ENCODE measurements around the gene PNCK.
"Not testable (repeated sequence)": the region's sequence is repeated elsewhere in the genome, so short reads cannot be mapped to it uniquely, and the experiment has no call there.

Gene PNCK

DNA sequence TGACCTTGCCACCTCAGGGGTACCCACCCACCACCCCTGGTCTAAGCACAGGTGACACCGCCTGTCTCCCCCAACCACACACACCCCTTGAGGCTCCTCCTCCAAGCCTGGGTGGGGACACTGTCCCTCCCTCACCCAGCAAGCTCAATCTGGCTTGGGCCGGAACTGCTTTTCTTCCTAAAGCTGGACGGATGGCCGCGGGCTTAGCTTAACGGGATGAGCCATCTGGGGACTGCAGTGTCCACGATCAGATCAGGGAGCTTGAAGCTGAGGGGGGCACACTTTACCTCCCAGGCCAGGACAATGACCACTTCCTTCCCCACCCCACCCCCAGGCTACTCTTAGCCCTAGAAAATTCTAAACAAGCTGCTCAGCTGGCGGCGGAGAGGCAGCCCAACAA, 13.1 kb upstream of the PNCK start:
- DNase-seq (ENCODE audit: low read depth, low spot score), result no peak

DNA sequence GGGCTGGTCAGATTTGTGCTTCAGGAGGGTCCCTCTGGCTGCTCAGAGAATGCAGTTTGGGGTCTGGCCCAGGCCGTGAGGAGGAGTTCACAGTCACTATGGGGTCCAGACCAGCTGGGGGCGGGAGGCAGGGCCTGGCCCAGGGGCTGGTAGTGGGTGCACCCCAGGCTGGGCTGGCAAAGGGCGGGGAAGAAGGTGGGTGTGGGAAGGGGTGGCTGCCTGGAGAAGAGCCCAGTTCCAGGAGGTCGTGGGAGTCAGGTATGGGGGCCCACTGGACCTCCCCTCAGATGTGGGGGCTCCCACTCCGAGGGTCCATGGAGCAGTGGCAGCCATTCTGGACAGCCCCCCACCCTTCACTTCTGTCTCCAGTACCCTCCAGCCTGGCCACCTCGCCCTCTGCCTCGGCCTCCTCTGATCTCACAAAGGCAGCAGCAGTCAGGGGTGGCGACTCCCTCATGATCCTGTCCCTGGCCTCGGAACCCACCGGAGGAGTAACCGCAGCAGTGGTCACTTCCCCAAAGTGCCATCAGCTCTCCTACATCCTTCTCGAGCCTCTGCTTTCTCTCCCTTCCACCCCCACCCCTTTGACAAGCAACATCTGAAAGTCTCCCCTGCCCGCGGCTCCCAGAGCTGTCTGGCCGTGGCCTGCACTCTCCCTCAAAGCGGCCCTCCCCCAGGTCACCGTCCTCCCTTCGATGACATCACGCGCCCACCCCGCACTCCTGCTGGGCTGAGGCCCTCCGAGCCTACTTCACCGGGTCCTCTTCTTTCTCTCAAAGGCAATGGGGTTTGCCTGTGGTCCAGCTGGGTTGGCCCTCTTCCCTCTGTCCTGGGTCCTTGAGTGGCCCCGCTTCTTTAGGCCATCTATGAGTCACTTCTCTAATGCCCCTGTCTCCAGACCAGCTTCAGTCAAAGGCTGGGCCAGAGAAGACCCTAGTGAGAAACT, 12.4 kb upstream of the PNCK start:
- no peak for DNase-seq (ENCODE audit: low read depth, low spot score)

DNA sequence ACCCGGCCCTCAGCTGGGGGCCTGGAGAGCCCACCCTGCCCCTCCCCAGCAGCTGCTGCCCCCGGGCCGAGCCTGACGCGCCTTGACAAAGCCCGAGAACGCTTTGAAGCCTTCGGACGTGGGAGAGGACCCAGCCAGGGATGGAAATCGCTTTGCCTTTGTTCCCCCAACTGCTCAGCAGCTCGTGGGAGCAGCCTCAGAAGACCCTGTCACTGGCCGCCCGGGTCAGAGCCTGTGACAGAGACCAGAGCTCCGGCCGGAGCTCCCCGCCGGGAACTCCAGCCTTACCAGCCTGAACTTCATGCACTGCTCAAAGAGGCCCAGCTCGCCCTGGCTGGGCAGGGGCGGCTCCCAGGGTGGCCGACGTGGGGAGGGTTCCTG, 11.5 kb upstream of the PNCK start:
- DNase-seq (ENCODE audit: low read depth, low spot score), result no peak

DNA sequence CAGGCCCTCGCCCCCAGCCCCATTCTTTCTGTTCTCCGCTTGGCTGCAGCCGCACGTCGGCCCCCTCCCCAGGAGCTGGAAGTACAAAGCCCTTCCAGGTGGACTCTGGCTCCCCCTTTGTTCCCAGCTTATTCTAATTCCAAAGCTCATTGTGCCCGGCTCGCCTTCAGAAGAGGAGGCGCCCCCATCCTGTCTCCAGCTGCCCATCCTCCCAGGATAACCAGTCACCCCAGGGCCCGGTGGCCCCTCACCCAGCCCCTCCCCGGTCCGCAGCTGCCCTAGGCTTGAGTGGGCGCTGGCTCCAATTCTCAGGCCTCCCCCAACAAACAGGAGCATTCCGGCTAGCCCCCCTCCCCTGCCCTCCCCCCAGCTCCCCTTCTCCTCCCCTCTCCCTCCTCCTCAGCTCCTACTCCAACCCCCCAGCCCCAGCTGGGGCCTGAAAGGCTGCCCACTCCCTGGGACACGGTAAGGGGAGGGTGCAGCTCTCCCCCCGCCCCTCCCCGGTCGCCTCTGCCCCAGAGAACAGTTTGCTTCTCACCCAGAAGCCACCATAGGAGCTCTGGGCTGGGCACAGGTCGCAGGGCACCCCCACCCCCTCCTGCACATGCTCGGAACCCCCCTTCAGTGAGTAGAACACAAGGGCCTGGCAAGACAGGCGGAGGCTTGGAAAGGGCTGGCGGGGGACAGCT, 11.0 kb upstream of the PNCK start:
- DNase-seq (ENCODE audit: low read depth, low spot score), result no peak

DNA sequence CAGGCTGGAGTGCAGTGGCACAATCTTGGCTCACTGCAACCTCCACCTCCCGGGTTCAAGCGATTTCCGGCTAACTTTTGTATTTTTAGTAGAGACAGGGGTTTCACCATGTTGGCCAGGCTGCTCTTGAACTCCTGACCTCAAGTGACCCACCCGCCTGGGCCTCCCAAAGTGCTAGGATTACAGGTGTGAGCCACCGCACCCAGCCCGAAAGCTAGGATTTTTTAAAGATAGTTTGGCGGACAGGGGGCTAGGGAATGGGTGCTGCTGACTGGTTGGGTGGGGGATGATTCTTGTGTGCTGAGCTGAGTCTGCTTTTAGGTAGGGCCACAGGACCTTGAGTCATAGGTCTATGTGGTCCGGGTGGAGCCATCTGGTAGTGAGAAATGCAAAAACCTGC, 9.9 kb upstream of the PNCK start:
- DNase-seq (ENCODE audit: low read depth, low spot score), result not testable (repeated sequence)

DNA sequence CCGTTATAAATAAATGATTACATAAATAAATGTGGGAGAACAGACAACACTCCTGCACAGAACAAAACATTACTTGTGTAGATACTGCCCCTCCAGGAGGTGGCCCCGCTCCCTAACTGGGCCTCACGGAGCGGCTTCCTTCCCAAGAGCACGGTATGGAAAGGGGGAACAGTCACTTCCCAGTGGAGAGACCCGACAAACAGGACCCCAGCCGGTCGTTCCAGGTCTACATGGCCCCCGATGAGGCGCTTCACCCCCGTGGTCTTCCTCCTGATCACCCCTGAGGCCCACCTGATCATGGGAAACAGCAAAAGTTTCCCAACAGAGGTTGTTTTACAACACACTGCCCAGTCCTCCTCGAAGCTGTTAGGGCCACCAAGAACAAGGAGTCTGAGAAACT, 7.6 kb upstream of the PNCK start:
- no peak for DNase-seq (ENCODE audit: low read depth, low spot score)

DNA sequence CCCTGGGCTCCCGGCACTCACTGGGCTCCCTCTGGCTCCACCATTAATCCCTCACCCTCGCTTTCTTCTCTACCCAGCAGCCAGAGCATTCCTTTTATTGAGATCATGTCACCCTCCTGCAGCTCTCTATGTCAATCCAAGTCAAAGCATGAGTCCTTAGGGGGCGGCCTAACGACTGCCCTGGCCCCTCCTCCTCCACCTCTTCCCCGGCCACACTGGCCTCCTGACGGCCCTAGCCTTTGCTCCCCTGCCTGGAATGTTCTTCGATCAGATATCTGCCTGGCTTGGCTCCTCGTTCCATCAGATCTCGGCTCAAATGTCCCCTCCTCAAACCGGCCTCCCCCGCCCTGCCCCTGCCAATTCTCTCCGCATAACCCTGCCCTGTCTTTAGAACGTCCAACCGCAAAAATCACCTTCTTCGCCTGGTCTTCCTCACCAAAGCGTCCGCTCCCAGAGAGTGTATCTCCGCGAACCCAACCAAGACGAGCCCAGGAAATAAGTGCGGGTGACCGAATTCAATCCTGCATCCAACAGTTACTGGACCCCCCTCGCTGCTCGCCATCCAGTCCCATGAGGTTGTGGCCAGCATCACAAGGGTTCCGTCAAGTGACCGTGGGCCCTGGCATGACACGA, 722 bp upstream of the PNCK start:
- no peak for DNase-seq (ENCODE audit: low read depth, low spot score)

DNA sequence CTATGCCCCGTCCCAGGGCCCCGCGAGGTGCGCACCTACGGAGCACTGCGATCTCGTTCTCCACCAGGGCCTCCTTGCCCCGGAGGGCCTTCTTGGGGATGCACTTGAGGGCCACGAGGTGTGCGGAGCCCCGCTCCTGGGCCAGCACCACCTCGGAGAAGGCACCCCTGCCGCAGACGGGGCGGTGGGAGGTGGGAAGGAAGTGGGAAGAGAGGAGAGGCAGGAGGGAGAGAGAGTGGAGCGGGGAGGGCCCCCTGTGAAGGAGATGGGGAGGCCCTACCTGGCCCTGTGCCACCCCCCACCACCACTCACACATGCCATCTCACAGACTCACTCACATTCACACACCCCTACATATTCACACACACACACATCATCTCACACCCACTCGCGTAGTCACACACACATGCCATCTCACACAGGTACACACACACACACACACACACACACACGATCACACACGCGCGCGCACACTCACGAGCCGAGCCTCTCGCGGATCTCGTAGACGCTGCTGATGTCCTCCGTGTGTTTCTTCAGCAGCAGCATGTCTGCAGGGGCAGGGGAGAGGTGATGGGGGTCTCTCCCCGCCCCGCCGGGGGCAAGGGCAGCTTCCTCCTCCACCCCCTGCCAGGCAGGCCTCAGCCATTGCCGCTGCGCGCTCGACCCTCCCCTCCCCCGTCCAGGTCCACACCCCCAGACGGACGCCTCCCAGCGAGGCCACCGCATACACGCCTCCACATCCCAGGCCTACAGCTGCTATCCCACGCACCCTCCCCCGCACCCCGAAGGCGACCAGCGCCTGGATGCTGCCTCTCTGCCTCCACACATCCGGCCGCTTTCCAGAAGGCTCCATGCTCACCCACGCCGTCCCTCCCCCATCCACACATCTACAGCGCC, 834 bp downstream of the PNCK start:
- DNase-seq (ENCODE audit: low read depth, low spot score), result no peak

DNA sequence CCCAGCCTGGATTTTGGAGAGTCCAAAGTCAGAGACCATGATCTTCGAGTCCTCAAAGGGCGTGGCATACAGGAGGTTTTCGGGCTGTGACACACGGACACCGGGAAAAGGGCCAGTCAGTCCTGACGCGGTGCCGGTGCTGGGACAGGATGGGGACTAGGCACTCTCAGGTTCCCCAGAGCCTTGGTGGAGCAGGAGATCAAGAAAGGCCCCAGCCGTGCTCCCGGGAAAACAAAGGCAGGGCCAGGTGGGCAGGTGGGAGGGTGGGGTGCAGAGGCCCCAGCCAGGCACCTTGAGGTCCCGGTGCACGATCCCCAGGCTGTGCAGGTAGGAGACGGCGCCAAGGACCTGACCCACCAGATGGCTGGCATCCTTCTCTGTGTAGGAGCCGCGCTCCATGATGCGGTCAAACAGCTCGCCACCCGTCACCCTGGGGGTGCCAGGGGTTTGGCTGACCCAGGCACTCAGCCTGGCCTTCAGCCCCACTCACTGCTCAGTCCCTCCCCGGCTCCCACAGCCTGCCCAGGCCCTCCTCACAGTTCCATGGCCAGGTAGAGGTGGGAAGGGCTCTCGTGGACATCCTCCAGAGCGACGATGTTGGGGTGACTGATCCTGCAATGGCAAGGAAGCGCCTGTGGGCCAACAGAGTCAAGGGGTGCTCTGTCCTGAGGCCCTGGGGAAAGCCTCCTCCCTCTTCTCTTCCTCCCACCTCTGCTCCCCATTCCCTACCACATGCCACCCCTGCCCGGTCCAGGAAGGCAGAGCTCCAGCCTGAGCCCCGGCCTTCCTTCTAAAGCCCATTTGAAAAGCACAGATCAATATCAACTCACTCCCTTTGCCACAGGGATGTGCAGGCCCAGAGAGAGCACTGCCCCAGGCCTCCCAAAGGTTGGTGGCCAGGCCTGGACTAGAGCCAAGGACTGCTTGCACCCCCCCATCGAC, 1.8 kb downstream of the PNCK start:
- DNase-seq (ENCODE audit: low read depth, low spot score), result no peak

DNA sequence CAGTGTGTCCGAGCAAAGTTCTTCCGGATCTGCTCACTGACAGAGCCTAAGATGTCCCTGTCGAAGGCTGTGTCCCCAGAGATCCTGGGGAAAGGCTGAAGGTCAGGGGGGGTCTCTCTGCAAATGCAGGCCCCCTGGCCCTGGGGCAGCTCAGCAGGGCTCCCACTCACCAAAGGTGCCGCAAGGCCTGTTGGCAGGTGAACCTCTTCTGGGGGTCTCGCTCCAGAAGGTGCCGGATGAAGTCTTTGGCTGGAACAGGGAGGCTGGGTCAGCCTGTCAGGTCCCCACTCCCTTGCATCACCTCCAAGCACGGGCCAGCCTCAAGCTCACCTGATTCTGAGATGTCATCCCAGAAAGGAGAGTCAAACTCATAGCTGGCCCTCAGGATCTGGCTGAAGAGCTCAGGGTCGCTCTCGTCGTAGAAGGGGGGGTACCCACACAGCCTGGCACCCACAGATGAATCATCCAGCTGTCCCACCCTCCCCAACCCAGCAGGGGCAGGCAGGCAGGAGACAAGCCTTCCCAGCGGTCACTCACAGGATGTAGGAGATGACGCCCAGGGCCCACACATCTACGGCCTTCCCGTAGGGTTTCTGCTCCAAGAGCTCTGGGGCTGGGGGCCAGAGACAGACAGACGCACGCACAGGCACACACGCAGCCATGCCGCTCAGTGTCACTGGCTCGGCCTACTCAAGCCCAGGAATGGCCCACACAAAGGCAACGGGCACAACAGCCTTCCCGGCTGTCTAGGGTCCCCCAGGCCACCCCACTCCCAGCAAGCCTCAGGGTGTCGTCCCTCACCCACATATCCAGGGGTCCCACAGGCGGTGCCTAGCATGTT, 2.6 kb downstream of the PNCK start:
- no peak for DNase-seq (ENCODE audit: low read depth, low spot score)

DNA sequence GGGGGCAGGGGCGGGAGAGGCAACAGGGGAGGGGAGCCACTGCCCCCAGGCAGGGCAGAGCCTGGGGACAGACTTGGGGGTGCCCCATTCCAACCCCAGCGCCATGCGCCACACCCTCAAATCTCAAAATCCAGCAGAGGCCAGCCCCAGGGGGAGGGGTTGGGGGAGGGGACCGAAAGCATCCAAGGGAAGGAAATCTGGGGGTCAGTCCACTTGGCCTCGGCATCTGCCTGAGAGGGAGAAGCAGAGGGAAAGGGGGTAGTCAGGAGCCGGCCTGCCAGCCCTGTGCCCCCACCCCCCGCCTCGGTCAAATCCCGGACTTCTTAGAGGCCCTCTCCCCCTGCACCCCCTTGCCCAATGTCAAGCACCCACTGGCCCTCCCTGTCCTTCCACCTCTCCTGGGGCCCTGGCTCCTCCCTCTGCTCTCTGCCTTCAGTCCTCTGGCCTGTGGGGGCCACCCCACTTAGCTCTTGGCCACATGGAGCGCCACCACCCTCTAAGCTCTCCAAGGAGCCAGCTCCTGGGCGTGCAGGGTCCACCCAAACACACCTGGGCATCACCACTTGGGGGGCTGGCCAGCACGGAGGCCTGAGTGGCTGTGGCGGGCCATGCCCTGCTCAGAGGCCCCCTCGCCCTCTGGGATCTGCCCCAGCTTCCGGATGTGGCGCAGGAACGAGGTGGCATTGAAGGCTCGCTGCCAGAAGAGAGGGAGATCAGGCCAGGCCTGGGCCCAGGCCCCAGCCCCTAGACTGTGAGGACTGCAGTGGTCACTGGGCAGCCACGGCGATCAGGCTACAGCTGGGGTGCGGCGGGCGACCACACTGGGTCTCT, 3.5 kb downstream of the PNCK start:
- no peak for DNase-seq (ENCODE audit: low read depth, low spot score)

DNA sequence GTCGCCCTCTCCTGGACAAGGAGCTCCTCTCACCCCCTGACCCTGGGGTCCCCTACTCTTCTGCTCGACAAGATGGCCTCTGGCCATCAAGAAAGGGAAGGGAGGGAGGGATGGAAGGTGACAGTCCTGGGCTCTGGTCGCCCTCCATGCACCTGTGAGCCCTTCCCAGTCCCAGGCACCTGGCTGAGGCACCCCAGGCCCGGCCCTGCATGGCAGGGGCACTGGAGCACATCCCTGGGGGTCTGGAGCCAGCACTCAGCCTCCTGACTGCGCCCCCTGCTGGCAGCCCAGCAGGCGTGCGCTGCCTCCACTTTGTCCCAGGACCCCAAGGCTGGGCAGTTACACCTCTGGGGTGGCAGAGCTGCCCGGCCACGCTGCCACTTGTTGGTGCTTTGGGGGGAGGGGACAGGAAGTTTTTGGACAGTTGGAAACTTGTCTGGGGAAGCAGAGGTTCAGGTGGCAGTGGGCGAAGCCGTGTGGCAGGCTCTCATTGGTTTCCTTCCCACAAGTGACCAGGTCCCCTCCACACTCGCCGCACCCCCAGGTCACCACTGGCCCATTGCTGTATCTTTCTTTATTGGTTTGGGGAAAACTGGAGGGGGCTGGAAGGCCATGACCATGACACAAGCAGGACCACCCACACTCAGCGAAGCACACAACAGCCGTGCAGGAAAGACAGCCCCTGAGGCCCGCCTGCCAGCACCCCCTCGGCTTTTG, 4.3 kb downstream of the PNCK start:
- no peak for DNase-seq (ENCODE audit: low read depth, low spot score)

DNA sequence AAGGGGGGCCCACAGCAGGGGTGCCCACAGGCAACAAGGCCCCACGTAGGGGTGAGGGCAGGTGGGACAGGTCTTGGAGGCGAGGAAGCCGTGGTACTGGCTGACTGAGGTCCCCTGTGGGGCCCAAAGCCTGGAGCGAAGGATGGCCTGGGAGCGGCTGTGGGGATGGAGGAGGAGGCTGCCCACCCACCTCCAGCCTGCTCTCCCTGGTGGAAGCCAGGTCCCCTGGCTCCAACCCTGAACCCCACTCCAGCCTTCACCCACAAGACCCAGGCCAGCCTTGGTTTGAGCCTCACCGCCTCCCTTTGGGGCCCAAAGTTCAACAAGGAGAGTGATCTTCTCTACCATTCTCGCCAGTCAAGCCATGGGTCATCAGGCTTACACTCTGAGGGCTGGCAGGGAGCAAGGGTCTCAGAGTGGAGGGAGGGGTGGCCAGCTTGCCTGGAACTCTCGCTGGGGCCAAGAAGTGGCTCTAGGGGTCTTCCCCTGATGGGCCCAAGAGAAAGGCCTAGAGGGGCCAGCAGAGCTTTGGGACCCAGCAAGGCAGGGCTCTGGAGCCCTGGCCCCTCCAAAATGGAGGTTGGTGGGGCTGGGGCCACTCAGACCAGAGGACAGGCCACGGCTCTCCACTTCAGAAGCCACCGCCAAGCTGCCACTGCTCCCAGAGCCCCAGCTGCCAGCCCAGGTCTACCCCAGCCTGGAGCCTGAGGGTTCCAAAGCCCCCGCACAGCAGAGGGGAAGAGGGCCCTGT, 5.0 kb downstream of the PNCK start:
- no peak for DNase-seq (ENCODE audit: low read depth, low spot score)

DNA sequence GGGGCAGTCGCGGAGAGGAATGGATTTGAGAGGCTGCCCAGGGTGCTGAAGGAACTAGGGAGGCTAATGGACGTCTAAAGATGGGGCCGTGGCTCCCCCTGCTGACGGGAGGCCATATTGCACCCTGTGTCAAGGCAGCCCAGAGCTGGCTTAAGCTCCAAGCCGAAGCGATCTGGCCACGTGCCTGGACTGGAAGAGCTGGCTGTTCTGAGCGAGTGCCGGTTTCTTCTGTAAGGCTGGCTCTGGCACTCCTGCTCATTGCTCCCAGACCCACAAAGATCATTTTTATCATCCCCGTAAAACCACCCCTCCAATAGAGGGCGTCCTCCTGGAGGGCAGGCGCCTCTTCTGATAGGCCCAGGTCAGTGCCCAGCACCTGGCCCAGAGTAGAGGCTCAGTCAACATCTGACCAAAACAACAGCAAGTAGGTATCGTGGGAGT, 5.6 kb downstream of the PNCK start:
- no peak for DNase-seq (ENCODE audit: low read depth, low spot score)

DNA sequence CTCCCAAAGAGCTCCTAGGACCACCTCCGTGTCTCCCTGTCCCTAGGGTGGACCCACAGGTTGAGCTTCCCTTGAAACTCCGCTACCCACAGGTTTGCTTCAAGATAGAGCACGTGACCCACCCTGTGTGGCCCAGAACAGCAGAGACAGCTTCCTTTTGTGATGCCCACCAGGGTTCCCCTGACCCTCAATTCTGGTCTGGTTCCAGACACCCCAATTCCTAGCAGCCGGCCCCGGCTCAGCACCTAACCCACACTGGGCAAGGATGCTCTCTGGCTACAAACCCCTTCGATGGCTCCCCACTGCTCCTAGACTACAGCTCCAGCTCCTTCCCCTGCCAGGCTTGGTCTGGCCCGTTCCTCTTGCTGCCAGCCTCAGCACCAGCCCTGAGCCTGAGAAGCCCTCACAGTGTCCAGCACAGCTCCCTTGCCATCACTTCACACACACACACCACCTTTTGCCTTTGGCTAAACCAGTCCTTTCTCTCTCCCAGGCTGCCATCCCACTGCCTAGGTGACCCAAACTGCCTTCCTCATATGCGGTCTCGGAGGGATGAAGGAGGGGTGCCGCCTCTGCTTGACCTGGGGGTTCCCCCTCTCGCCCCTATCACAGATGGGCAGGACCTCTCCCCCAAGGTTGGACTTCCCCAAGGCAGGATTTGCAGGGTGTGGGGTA, 6.2 kb downstream of the PNCK start:
- DNase-seq (ENCODE audit: low read depth, low spot score), result no peak

DNA sequence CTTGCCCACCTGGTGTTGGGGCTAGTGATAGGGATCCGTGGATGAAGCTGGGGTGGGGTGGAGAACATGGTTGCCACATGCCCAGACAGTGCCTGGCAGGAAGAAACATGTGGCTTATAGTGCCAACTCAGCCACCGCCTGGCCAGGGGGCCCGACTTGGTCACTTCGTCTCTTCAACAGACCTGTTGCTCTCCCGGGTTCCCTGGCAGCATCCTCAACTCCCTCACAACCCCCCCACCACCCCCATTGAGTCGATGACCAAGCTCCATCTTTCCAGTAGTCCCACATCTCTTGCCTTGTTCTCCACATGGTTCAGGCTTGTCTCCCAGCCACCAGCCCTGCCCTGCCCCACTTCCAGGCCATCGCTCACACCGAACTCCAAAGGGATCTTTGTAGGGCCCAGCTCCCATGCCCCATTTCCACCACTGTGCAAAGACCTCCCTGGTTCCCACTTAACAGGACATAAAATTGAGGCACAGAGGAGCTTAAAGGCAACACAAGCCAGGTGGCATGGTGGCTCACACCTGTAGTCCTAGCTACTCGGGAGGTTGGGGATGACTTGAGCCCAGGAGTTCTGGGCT, 7.8 kb downstream of the PNCK start:
- DNase-seq (ENCODE audit: low read depth, low spot score), result no peak

All from iPS DF 19.7 (cell line).